ENCODE measurements around the gene TADA3. TPM values are rescaled to one million over a fixed set of nuclear protein-coding genes. Genes with fewer than 3 reads are reported as not detected.

Gene TADA3
- total and polyA plus RNA-seq, 9 of the 15 experiments (the other 6 are each of a cell fraction or from before 2014, with no cell fraction given), result 4.1 to 110 (median 74.8) TPM

- TF ChIP-seq RREB1 (CRISPR knock-in tag; IDR thresholded peaks at IDR 0.05) (0 out of 2 replicates have a peak, but pooled peaks have one; percentile 20), MTA3 (IDR thresholded peaks at IDR 0.05; ENCODE audit: borderline replicate concordance) (no peak), CBFA2T2 (conservative IDR thresholded peaks at IDR 0.05) (peak; percentile 80), USF2 (CRISPR knock-in tag; IDR thresholded peaks at IDR 0.05) (peak; percentile 93), BCL6 (CRISPR knock-in tag; IDR thresholded peaks at IDR 0.05) (no peak), ETV1 (tag; conservative IDR thresholded peaks at IDR 0.05; ENCODE audit: low read depth) (0 out of 2 replicates have a peak, but pooled peaks have one; percentile 8), CBFA2T3 (IDR thresholded peaks at IDR 0.05) (no peak), TFE3 (CRISPR knock-in tag; IDR thresholded peaks at IDR 0.05) (peak; percentile 97), RAD51 (IDR thresholded peaks at IDR 0.05; ENCODE audit: borderline replicate concordance, low read depth) (peak; percentile 97), POLR2A (conservative IDR thresholded peaks at IDR 0.05) (no peak), REST (IDR thresholded peaks at IDR 0.05; ENCODE audit: borderline replicate concordance) (peak; percentile 58), REST (CRISPR knock-in tag; IDR thresholded peaks at IDR 0.05; ENCODE audit: low read depth) (no peak)
These were observed 26.4 kb downstream of the TADA3 start (continued) for GRCh38 chr3:9765865-9766264.

All from K562 (cell line).